ENCODE measurements around the gene FAM162B.
"Not testable (repeated sequence)": the region's sequence is repeated elsewhere in the genome, so short reads cannot be mapped to it uniquely, and the experiment has no call there.

Gene FAM162B

GRCh38 chr6:116726947-116727346 lies 38.6 kb downstream of the FAM162B start:
- no peak for DNase-seq (ENCODE audit: low spot score)

GRCh38 chr6:116714761-116715160 lies 50.8 kb downstream of the FAM162B start:
- DNase-seq (ENCODE audit: low spot score) = peak; percentile 1

- peak; percentile 7 for DNase-seq (ENCODE audit: low spot score)
These were observed 51.2 kb downstream of the FAM162B start for GRCh38 chr6:116714296-116714695.

- no peak for DNase-seq (ENCODE audit: low spot score)
These were observed 59.6 kb downstream of the FAM162B start for GRCh38 chr6:116705917-116706316.

- DNase-seq (ENCODE audit: low spot score) = not testable (repeated sequence)
These were observed 61.6 kb downstream of the FAM162B start for GRCh38 chr6:116703888-116704287.

Measured in HuH-7 (cell line).